Esophagus squamous epithelium (tissue), 4 donors: ENCODE data around the gene TTBK2.

ENCODE experiments used
- CTCF ChIP-seq, 6 experiments: fragments of 450-650 bp in 4 of 6; fragments of 200-600 bp in 2 of 6; sonication (generic) in 2 of 6; IDR thresholded peaks; one replicate each; pipeline ENCODE4 v1.5.1; 2016 to 2019; ENCODE audit warnings: antibody characterized with exemption in 6 of 6, mild to moderate bottlenecking in 4 of 6, moderate library complexity in 4 of 6
- POLR2A ChIP-seq, 4 donors: fragments of 450-650 bp; IDR thresholded peaks; one replicate each; pipeline ENCODE4 v1.6.1; 2017; ENCODE audit warnings: antibody characterized with exemption in 4 of 4, mild to moderate bottlenecking in 4 of 4, moderate library complexity in 3 of 4

GRCh38 chr15:42854576-42854975 is 66.0 kb downstream of the TTBK2 start:
- TF ChIP-seq CTCF (IDR thresholded peaks at IDR 0.05) (no peak), POLR2A (IDR thresholded peaks at IDR 0.05) (no peak)
